Osteocyte (in vitro differentiated cells): ENCODE measurements around the gene DOCK8. TPM values are rescaled to one million over a fixed set of nuclear protein-coding genes. Genes with fewer than 3 reads are reported as not detected.

Experiments
- DNase-seq: peaks from one replicate; pipeline ENCODE4 v3.0.0; 2021; ENCODE audit warnings: mixed read lengths; ENCODE audit not compliant: unreplicated experiment; ENCODE audit errors: extremely low spot score
- H3K27ac Mint-ChIP-seq: one replicate; pipeline ENCODE4 v1.8.0; 2021; ENCODE audit warnings: mild to moderate bottlenecking, mixed read lengths; ENCODE audit not compliant: unreplicated experiment
- H3K27me3 Mint-ChIP-seq: one replicate; pipeline ENCODE4 v1.8.0; 2021; ENCODE audit warnings: mixed read lengths; ENCODE audit not compliant: unreplicated experiment
- H3K36me3 Mint-ChIP-seq: one replicate; pipeline ENCODE4 v1.8.0; 2021; ENCODE audit warnings: mixed read lengths; ENCODE audit not compliant: unreplicated experiment
- H3K4me1 Mint-ChIP-seq: one replicate; pipeline ENCODE4 v1.8.0; 2021; ENCODE audit warnings: mixed read lengths; ENCODE audit not compliant: unreplicated experiment
- H3K4me3 Mint-ChIP-seq: one replicate; pipeline ENCODE4 v1.8.0; 2021; ENCODE audit warnings: mild to moderate bottlenecking, moderate library complexity, mixed read lengths; ENCODE audit not compliant: unreplicated experiment
- H3K9me3 Mint-ChIP-seq: one replicate; pipeline ENCODE4 v1.8.0; 2021; ENCODE audit warnings: mixed read lengths; ENCODE audit not compliant: unreplicated experiment
- CTCF ChIP-seq: fragments of 200-600 bp; sonication (generic); IDR thresholded peaks from 2 replicates; pipeline ENCODE4 v1.5.0; 2021; ENCODE audit warnings: antibody characterized with exemption, mild to moderate bottlenecking, moderate library complexity
- total RNA-seq: library from RNA; stranded (reverse); gene quantifications from 2 replicates; pipeline ENCODE4 v1.2.1, GENCODE V29; 2021

The DOCK8 gene
- total RNA-seq, 1 donor from 2014 or later = not detected

GRCh38 chr9:357560-357959 is 142.9 kb downstream of the DOCK8 start:
- H3K36me3 Mint-ChIP-seq = no peaks in the 10 kb centered on the region
- no peak for TF ChIP-seq CTCF
- peaks cover 3% of the 10 kb centered on the region for H3K27me3 Mint-ChIP-seq
- no peak overlapping the region for H3K4me3 Mint-ChIP-seq
- H3K27ac Mint-ChIP-seq = no peak overlapping the region
- H3K4me1 Mint-ChIP-seq = no peaks in the 10 kb centered on the region
- no peaks in the 10 kb centered on the region for H3K9me3 Mint-ChIP-seq
- DNase-seq = no peak

- no peaks in the 10 kb centered on the region for H3K4me1 Mint-ChIP-seq
- no peaks in the 10 kb centered on the region for H3K9me3 Mint-ChIP-seq
- no peak overlapping the region for H3K4me3 Mint-ChIP-seq
- H3K27me3 Mint-ChIP-seq = no peaks in the 10 kb centered on the region
- no peak overlapping the region for H3K27ac Mint-ChIP-seq
- DNase-seq = no peak
- no peak for TF ChIP-seq CTCF
- H3K36me3 Mint-ChIP-seq = no peaks in the 10 kb centered on the region
Measured at GRCh38 chr9:362561-363273, 148.1 kb downstream of the DOCK8 start.

GRCh38 chr9:363274-363612 is 148.6 kb downstream of the DOCK8 start:
- Mint-ChIP-seq H3K9me3 (no peaks in the 10 kb centered on the region), H3K27ac (no peak overlapping the region), H3K4me1 (no peaks in the 10 kb centered on the region), H3K4me3 (no peak overlapping the region), H3K36me3 (no peaks in the 10 kb centered on the region), H3K27me3 (no peaks in the 10 kb centered on the region)
- TF ChIP-seq CTCF = no peak
- no peak for DNase-seq

GRCh38 chr9:365436-365835 is 150.8 kb downstream of the DOCK8 start:
- no peaks in the 10 kb centered on the region for H3K9me3 Mint-ChIP-seq
- no peaks in the 10 kb centered on the region for H3K4me1 Mint-ChIP-seq
- no peak overlapping the region for H3K4me3 Mint-ChIP-seq
- no peaks in the 10 kb centered on the region for H3K27me3 Mint-ChIP-seq
- H3K36me3 Mint-ChIP-seq = no peaks in the 10 kb centered on the region
- DNase-seq = no peak
- TF ChIP-seq CTCF = no peak
- no peak overlapping the region for H3K27ac Mint-ChIP-seq

- H3K9me3 Mint-ChIP-seq = no peaks in the 10 kb centered on the region
- no peak for DNase-seq
- H3K36me3 Mint-ChIP-seq = no peaks in the 10 kb centered on the region
- no peaks in the 10 kb centered on the region for H3K4me1 Mint-ChIP-seq
- H3K4me3 Mint-ChIP-seq = no peak overlapping the region
- TF ChIP-seq CTCF = no peak
- H3K27ac Mint-ChIP-seq = no peak overlapping the region
- no peaks in the 10 kb centered on the region for H3K27me3 Mint-ChIP-seq
Measured at GRCh38 chr9:366620-367019, 152.0 kb downstream of the DOCK8 start.
